Heart left ventricle (tissue), 16 donors: ENCODE results near the gene NTRK2. TPM values are rescaled to one million over a fixed set of nuclear protein-coding genes. Genes with fewer than 3 reads are reported as not detected.

ENCODE experiments used
- ATAC-seq, 4 donors: fragments of 200-7000 bp; cut with Tn5 transposase; one replicate each; pipeline ENCODE4 v1.9.1; 2020 to 2022; ENCODE audit warnings: moderate library complexity in 4 of 4, mild to moderate bottlenecking in 3 of 4, moderate number of reproducible peaks in 1 of 4
- DNase-seq, 5 donors: peaks; one replicate each; pipeline ENCODE4 v3.0.0-alpha.2; 2020
- H3K27ac ChIP-seq, 12 donors: fragments of 200-600 bp; sonication (generic) in 4 of 12; one replicate each; pipeline versions ENCODE4 v1.5.0 to v1.8.0; 2016 to 2022; ENCODE audit warnings: mild to moderate bottlenecking in 2 of 12
- H3K27me3 ChIP-seq, 9 donors: fragments of 200-600 bp; sonication (generic) in 2 of 9; one replicate each; pipeline versions ENCODE4 v1.5.1 to v1.8.0; 2016 to 2022; ENCODE audit warnings: mild to moderate bottlenecking in 3 of 9
- H3K36me3 ChIP-seq, 9 donors: fragments of 200-600 bp; sonication (generic) in 2 of 9; one replicate each; pipeline versions ENCODE4 v1.5.0 to v1.8.0; 2018 to 2022; ENCODE audit warnings: mild to moderate bottlenecking in 2 of 9
- H3K4me1 ChIP-seq, 12 donors: fragments of 200-600 bp; sonication (generic) in 4 of 12; one replicate each; pipeline versions ENCODE4 v1.5.0 to v1.8.0; 2016 to 2022; ENCODE audit warnings: mild to moderate bottlenecking in 3 of 12
- H3K4me3 ChIP-seq, 12 donors: fragments of 200-600 bp; sonication (generic) in 4 of 12; one replicate each; pipeline versions ENCODE4 v1.5.0 to v1.8.0; 2017 to 2022; ENCODE audit warnings: mild to moderate bottlenecking in 9 of 12, moderate library complexity in 4 of 12
- H3K9me3 ChIP-seq, 12 donors: fragments of 200-600 bp; sonication (generic) in 4 of 12; one replicate each; pipeline versions ENCODE4 v1.5.0 to v1.8.0; 2016 to 2022; ENCODE audit warnings: mild to moderate bottlenecking in 1 of 12
- POLR2A ChIP-seq, 2 donors: fragments of 450-650 bp; IDR thresholded peaks; one replicate each; pipeline ENCODE4 v1.6.1; 2017; ENCODE audit warnings: antibody characterized with exemption in 2 of 2, mild to moderate bottlenecking in 2 of 2, moderate library complexity in 2 of 2
- WGBS, 4 donors: extraction: QIAGEN DNeasy Blood & Tissue Kit in 2 of 4; methylation state at CpG; one replicate each; pipeline versions ENCODE4 v1.1.5 to v1.1.7; 2013 to 2018; 5-methylcytosine and 5-hydroxymethylcytosine counted together
- intact Hi-C, 10 donors: fragments of 100-400 bp; cut with DNase I; formaldehyde crosslinking; loops; one replicate each; pipeline versions ENCODE4 v1.11.1 to v1.14.2; 2022
- polyA plus RNA-seq, 2 donors: library from polyadenylated mRNA; stranded (reverse); fragments of 200-250 nt; gene quantifications; one replicate each; pipeline ENCODE4 v1.2.3, GENCODE V29; 2013
- total RNA-seq, 9 donors: library from RNA; depleted of rRNA in 2 of 9; stranded (reverse); fragments of >200 nt in 2 of 9; fragmentation: NEBNext Ultra II Directional in 3 of 9; extraction: Animal tissue kit (Norgen Biotek cat#: 25700) in 3 of 9; gene quantifications; one replicate each; pipeline versions ENCODE4 v1.1.0 to v1.2.4, GENCODE V29; 2016 to 2023
- TF ChIP-seq, protein P1 (sequence below), 12 donors: fragments of 200-600 bp; sonication (generic) in 4 of 12; IDR thresholded peaks; one replicate each; pipeline versions ENCODE4 v1.5.0 to v1.8.0; 2018 to 2022; ENCODE audit warnings: antibody characterized with exemption in 12 of 12, mild to moderate bottlenecking in 5 of 12
- donor health status: ischemic (EF 13 %, LVEDD 7.1; RV severe dilation, severe dysfunction).
- donor health status: healthy with polysubstance abuse.
- donor health status: DM: no; HTN: yes; CAD: no.
- donor health status: DM: no; HTN: no; CAD: no.
- donor health status: ischemic (EF 25% LVEDD 6.9; RV normal size, moderate dysfunction).
- donor health status: ischemic (EF 25% LVEDD 5.7; RV mildly dilated, moderate dysfunction).
- donor health status: healthy.
- donor health status: DM: yes; HTN: yes; CAD: no.
- donor health status: ischemic (EF 35%, LVEDD 5.7; RV mildly dilated, moderate dysfunction).
- donor health status: nonischemic (EF 11% LVEDD 7.7; RV severe dilation, severe dysfunction).
- donor health status: DM: yes; HTN: yes; CAD: no.
- donor health status: PGD.
- donor health status: ischemic (EF 29% LVEDD 5.4; RV normal size, mild dysfunction).
- donor health status: nonischemic (EF 23%, LVEDD 6.1; RV moderate dilation, normal function).

NTRK2 gene
- total and polyA plus RNA-seq, 11 donors = 0.86 to 16.0 (median 2.4) TPM

DNA sequence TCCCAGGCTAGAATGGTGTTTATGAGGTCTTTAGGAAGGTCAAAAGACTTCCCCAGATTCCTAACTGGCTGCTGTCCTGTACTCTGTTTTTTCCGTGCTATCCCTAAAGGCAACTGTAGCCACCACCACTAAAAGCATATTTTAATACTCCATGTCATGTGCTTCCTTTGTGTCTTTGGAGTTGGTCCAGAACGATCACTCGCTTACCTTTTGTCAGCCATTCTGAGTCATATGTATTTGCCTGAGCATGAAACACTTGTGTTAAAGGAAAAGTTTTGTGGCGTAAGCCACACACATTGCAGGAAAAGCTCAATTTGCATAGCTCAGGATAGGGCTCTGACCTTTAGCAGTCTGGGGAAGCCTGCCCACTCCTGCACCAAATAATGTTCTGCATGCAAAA is 299.6 kb downstream of the NTRK2 start:
- TF ChIP-seq, protein P1, sequence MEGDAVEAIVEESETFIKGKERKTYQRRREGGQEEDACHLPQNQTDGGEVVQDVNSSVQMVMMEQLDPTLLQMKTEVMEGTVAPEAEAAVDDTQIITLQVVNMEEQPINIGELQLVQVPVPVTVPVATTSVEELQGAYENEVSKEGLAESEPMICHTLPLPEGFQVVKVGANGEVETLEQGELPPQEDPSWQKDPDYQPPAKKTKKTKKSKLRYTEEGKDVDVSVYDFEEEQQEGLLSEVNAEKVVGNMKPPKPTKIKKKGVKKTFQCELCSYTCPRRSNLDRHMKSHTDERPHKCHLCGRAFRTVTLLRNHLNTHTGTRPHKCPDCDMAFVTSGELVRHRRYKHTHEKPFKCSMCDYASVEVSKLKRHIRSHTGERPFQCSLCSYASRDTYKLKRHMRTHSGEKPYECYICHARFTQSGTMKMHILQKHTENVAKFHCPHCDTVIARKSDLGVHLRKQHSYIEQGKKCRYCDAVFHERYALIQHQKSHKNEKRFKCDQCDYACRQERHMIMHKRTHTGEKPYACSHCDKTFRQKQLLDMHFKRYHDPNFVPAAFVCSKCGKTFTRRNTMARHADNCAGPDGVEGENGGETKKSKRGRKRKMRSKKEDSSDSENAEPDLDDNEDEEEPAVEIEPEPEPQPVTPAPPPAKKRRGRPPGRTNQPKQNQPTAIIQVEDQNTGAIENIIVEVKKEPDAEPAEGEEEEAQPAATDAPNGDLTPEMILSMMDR (IDR thresholded peaks at IDR 0.05) = no peak
- H3K27ac ChIP-seq = no peak overlapping the region
- no peaks in the 10 kb centered on the region for H3K9me3 ChIP-seq
- H3K4me1 ChIP-seq = no peaks in the 10 kb centered on the region
- ATAC-seq (no peak), DNase-seq (no peak)
- H3K4me3 ChIP-seq = no peak overlapping the region
- intact Hi-C loops = no loop called here
- H3K36me3 ChIP-seq = no peaks in the 10 kb centered on the region
- WGBS, 4 donors = 66 to 77% (median 73%) methylated on average over 4 of the region's 4 CpGs
- peaks cover 0 to 20% (median 0%) of the 10 kb centered on the region in 9 donors for H3K27me3 ChIP-seq

DNA sequence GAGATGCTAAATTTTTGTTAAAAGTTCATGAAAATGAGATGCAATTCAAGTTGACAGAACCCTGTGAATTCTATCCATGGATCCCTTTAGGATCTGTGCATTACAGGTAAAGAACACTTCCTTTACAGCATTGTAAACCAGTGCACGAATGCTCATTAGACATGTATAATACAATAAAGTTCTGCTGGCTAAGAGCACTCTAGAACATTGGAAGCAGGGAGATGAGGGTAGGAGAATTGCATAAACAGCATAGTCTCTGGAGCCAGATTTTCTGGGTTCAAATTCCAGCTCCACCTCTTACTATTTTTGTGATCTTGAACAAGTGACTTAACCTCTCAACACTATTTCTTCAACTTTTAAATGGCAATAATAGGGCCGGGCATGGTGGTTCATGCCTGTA is 300.2 kb downstream of the NTRK2 start:
- DNase-seq (no peak), ATAC-seq (no peak)
- no peaks in the 10 kb centered on the region for H3K36me3 ChIP-seq
- no peak for TF ChIP-seq POLR2A (IDR thresholded peaks at IDR 0.05)
- TF ChIP-seq, protein P1 (IDR thresholded peaks at IDR 0.05) = no peak
- H3K27ac ChIP-seq = no peak overlapping the region
- no peaks in the 10 kb centered on the region for H3K4me1 ChIP-seq
- intact Hi-C loops = loop anchor here in 2 of 10 donors (10.0 kb wide), 2 partner anchors 155 to 635 kb away; no protein-coding TSS in a partner anchor
- H3K4me3 ChIP-seq = no peak overlapping the region
- H3K9me3 ChIP-seq = no peaks in the 10 kb centered on the region
- WGBS, 4 donors = 94 to 96% (median 96%) methylated on average over 2 of the region's 2 CpGs
- peaks cover 0 to 20% (median 0%) of the 10 kb centered on the region in 9 donors for H3K27me3 ChIP-seq

DNA sequence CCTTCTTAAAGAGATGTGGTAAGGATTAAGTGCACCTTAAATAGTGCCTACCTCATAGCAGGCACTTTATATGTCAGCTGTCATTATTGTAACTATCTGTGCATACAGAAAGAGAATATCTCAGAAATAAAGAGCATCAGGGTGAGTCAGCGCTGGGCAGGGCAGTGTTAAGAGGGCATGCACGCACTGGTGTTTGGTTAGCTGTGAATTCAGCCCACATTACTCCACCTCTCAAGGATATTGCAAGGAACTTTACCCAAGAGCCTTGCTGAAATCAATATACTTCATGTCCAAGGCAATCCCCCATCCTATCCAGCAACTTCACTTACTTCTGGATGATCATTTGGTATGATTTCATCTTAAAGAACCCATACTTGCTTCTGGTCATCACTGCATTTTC is 300.9 kb downstream of the NTRK2 start:
- DNase-seq (no peak), ATAC-seq (no peak)
- TF ChIP-seq POLR2A (IDR thresholded peaks at IDR 0.05) = no peak
- TF ChIP-seq, protein P1 (IDR thresholded peaks at IDR 0.05) = no peak
- Histone ChIP-seq H3K4me1 (no peaks in the 10 kb centered on the region), H3K36me3 (no peaks in the 10 kb centered on the region), H3K4me3 (no peak overlapping the region), H3K27me3 (peaks cover 0 to 20% (median 0%) of the 10 kb centered on the region in 9 donors), H3K9me3 (no peaks in the 10 kb centered on the region), H3K27ac (no peak overlapping the region)
- WGBS, 4 donors = 51 to 91% (median 66%) methylated on average over 2 of the region's 2 CpGs
- intact Hi-C loops = loop anchor here in 2 of 10 donors (10.0 kb wide), 2 partner anchors 154 to 634 kb away; no protein-coding TSS in a partner anchor

DNA sequence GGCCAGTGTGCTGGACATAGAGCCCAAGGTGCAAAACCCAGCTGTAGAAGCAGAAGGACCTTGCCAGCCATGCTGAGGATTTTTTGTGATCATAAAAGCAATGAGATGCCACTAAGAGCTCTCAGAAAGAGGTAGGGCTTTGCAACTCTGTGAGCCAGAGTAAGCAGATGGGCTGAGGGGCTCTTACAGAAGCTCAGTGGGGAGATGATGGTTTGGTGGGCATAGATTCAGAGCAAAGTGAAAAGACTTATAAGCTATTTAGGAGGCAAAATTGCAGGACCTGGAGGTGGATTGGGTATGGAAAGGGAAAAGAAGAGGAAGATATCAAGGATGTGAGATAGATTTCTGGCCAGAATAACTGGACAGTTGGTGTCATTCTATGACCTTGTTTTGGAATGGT is 302.0 kb downstream of the NTRK2 start:
- H3K4me3 ChIP-seq = no peak overlapping the region
- ATAC-seq = no peak
- TF ChIP-seq POLR2A (IDR thresholded peaks at IDR 0.05) = no peak
- TF ChIP-seq, protein P1 (IDR thresholded peaks at IDR 0.05) = no peak
- intact Hi-C loops = loop anchor here in 2 of 10 donors (10.0 kb wide), 2 partner anchors 153 to 633 kb away; no protein-coding TSS in a partner anchor
- no peaks in the 10 kb centered on the region for H3K4me1 ChIP-seq
- H3K27me3 ChIP-seq = peaks cover 0 to 14% (median 0%) of the 10 kb centered on the region in 9 donors
- no peak overlapping the region for H3K27ac ChIP-seq
- no peaks in the 10 kb centered on the region for H3K36me3 ChIP-seq
- no peak for DNase-seq
- H3K9me3 ChIP-seq = no peaks in the 10 kb centered on the region
